ENCODE data around the gene MCUB.

The MCUB gene

GRCh38 chr4:109682875-109683274, 122.8 kb downstream of the MCUB start:
- no peak for DNase-seq
- Mint-ChIP-seq H3K9me3 (peaks cover 28% of the 10 kb centered on the region), H3K4me1 (no peaks in the 10 kb centered on the region), H3K27me3 (ENCODE audit: low read depth, poor library complexity) (no peaks in the 10 kb centered on the region), H3K4me3 (no peak overlapping the region), H3K27ac (no peak overlapping the region), H3K36me3 (ENCODE audit: low read depth) (peaks cover 84% of the 10 kb centered on the region)
- TF ChIP-seq CTCF (IDR thresholded peaks at IDR 0.05) = no peak

- Mint-ChIP-seq H3K4me3 (no peak overlapping the region), H3K4me1 (no peaks in the 10 kb centered on the region), H3K27me3 (ENCODE audit: low read depth, poor library complexity) (no peaks in the 10 kb centered on the region), H3K36me3 (ENCODE audit: low read depth) (peaks cover 90% of the 10 kb centered on the region), H3K27ac (no peak overlapping the region), H3K9me3 (peaks cover 25% of the 10 kb centered on the region)
- DNase-seq = no peak
- TF ChIP-seq CTCF (IDR thresholded peaks at IDR 0.05) = no peak
Measured at GRCh38 chr4:109683621-109684253, 123.7 kb downstream of the MCUB start.

- peaks cover 91% of the 10 kb centered on the region for H3K36me3 Mint-ChIP-seq (ENCODE audit: low read depth)
- DNase-seq = no peak
- TF ChIP-seq CTCF (IDR thresholded peaks at IDR 0.05) = no peak
- no peak overlapping the region for H3K4me3 Mint-ChIP-seq
- peaks cover 15% of the 10 kb centered on the region for H3K9me3 Mint-ChIP-seq
- H3K27me3 Mint-ChIP-seq (ENCODE audit: low read depth, poor library complexity) = no peaks in the 10 kb centered on the region
- no peaks in the 10 kb centered on the region for H3K4me1 Mint-ChIP-seq
- H3K27ac Mint-ChIP-seq = peak overlapping the region; percentile 17
Measured at GRCh38 chr4:109684727-109685126, 124.7 kb downstream of the MCUB start.

GRCh38 chr4:109690690-109691410, 130.8 kb downstream of the MCUB start:
- no peaks in the 10 kb centered on the region for H3K27me3 Mint-ChIP-seq (ENCODE audit: low read depth, poor library complexity)
- H3K27ac Mint-ChIP-seq = no peak overlapping the region
- no peak overlapping the region for H3K4me3 Mint-ChIP-seq
- DNase-seq = no peak
- no peaks in the 10 kb centered on the region for H3K9me3 Mint-ChIP-seq
- no peak for TF ChIP-seq CTCF (IDR thresholded peaks at IDR 0.05)
- H3K4me1 Mint-ChIP-seq = no peaks in the 10 kb centered on the region
- H3K36me3 Mint-ChIP-seq (ENCODE audit: low read depth) = peaks cover 87% of the 10 kb centered on the region

GRCh38 chr4:109691411-109691920, 131.4 kb downstream of the MCUB start:
- no peak overlapping the region for H3K27ac Mint-ChIP-seq
- peaks cover 88% of the 10 kb centered on the region for H3K36me3 Mint-ChIP-seq (ENCODE audit: low read depth)
- no peak for TF ChIP-seq CTCF (IDR thresholded peaks at IDR 0.05)
- no peaks in the 10 kb centered on the region for H3K27me3 Mint-ChIP-seq (ENCODE audit: low read depth, poor library complexity)
- H3K9me3 Mint-ChIP-seq = no peaks in the 10 kb centered on the region
- H3K4me3 Mint-ChIP-seq = no peak overlapping the region
- no peaks in the 10 kb centered on the region for H3K4me1 Mint-ChIP-seq
- no peak for DNase-seq

Data from nephron progenitor cell (in vitro differentiated cells).